Subcutaneous adipose tissue (tissue), 4 donors: ENCODE data around the gene HPS3. TPM values are rescaled to one million over a fixed set of nuclear protein-coding genes. Genes with fewer than 3 reads are reported as not detected.

Source experiments
- CTCF ChIP-seq: fragments of 450-650 bp; IDR thresholded peaks from one replicate; pipeline ENCODE4 v1.5.1; 2016; ENCODE audit warnings: low read depth, mild to moderate bottlenecking, control low read depth, antibody characterized with exemption, moderate library complexity
- total RNA-seq, 4 donors: library from RNA; depleted of rRNA; stranded (reverse); fragments of >200 nt; gene quantifications; one replicate each; pipeline ENCODE4 v1.1.0, GENCODE V29; 2016

The HPS3 gene
- total RNA-seq, 4 donors from 2014 or later, result 18.5 to 43.7 (median 20.4) TPM

GRCh38 chr3:149167898-149168297, 38.5 kb downstream of the HPS3 start:
- TF ChIP-seq CTCF, result no peak

GRCh38 chr3:149170672-149171071, 41.2 kb downstream of the HPS3 start:
- no peak for TF ChIP-seq CTCF

GRCh38 chr3:149174901-149175300, 45.5 kb downstream of the HPS3 start:
- TF ChIP-seq CTCF, result no peak

- TF ChIP-seq CTCF, result no peak
These were observed 47.7 kb downstream of the HPS3 start for GRCh38 chr3:149177122-149177521.

- no peak for TF ChIP-seq CTCF
These were observed 49.8 kb downstream of the HPS3 start for GRCh38 chr3:149179220-149179619.

GRCh38 chr3:149180057-149180573, 50.7 kb downstream of the HPS3 start:
- TF ChIP-seq CTCF, result no peak

- no peak for TF ChIP-seq CTCF
These were observed 51.7 kb downstream of the HPS3 start for GRCh38 chr3:149181182-149181581.
